HEK293T (cell line): ENCODE data around the gene SP5.

ENCODE experiments used
- FOXK2 ChIP-seq: fragments of 450-650 bp; IDR thresholded peaks from 2 replicates; pipeline ENCODE4 v1.6.1; 2016; ENCODE audit warnings: mild to moderate bottlenecking
- L3MBTL2 ChIP-seq: fragments of 450-650 bp; conservative IDR thresholded peaks from 2 replicates; pipeline ENCODE4 v1.6.1; 2016; ENCODE audit warnings: mild to moderate bottlenecking
- NFRKB ChIP-seq: fragments of 450-650 bp; IDR thresholded peaks from 2 replicates; pipeline ENCODE4 v1.6.1; 2016; ENCODE audit warnings: mild to moderate bottlenecking, moderate library complexity
- SP1 ChIP-seq: fragments of 450-650 bp; IDR thresholded peaks from 2 replicates; pipeline ENCODE4 v1.6.1; 2017
- SUZ12 ChIP-seq: fragments of 450-650 bp; IDR thresholded peaks from 2 replicates; pipeline ENCODE4 v1.6.1; 2016; ENCODE audit warnings: mild to moderate bottlenecking

- TF ChIP-seq FOXK2 (no peak), SP1 (no peak), SUZ12 (no peak), L3MBTL2 (no peak), NFRKB (no peak)
Observed at GRCh38 chr2:170710609-170710979, 4.5 kb upstream of the SP5 start.
